Liver (tissue), 3 donors: Measurements from ENCODE around the gene COL11A2.

Experiments used
- FOXA1 ChIP-seq: IDR thresholded peaks from 2 replicates; pipeline ENCODE4 v1.6.1; 2016; ENCODE audit warnings: antibody characterized with exemption
- FOXA2 ChIP-seq: IDR thresholded peaks from 2 replicates; pipeline ENCODE4 v1.6.1; 2016; ENCODE audit warnings: antibody characterized with exemption
- GABPA ChIP-seq, 2 donors: IDR thresholded peaks in 1 of 2; conservative IDR thresholded peaks in 1 of 2; 2 replicates each; pipeline ENCODE4 v1.6.1; 2016; ENCODE audit warnings: antibody characterized with exemption in 2 of 2, mild to moderate bottlenecking in 1 of 2, moderate library complexity in 1 of 2
- HNF4A ChIP-seq, 2 donors: conservative IDR thresholded peaks; 2 replicates each; pipeline ENCODE4 v1.6.1; 2016; ENCODE audit warnings: antibody characterized with exemption in 2 of 2, mild to moderate bottlenecking in 2 of 2
- JUND ChIP-seq, 2 donors: IDR thresholded peaks; 2 replicates each; pipeline ENCODE4 v1.6.1; 2016; ENCODE audit warnings: antibody characterized with exemption in 2 of 2
- RAD21 ChIP-seq, 2 donors: IDR thresholded peaks; 2 replicates each; pipeline ENCODE4 v1.6.1; 2016; ENCODE audit warnings: antibody characterized with exemption in 2 of 2, mild to moderate bottlenecking in 2 of 2
- SP1 ChIP-seq: IDR thresholded peaks from 2 replicates; pipeline ENCODE4 v1.6.1; 2018; ENCODE audit warnings: antibody characterized with exemption, mild to moderate bottlenecking
- TAF1 ChIP-seq: conservative IDR thresholded peaks from 2 replicates; pipeline ENCODE4 v1.6.1; 2016; ENCODE audit warnings: antibody characterized with exemption, mild to moderate bottlenecking
- YY1 ChIP-seq: IDR thresholded peaks from 2 replicates; pipeline ENCODE4 v1.6.1; 2016; ENCODE audit warnings: antibody characterized with exemption, mild to moderate bottlenecking
- TF ChIP-seq, protein P1 (sequence below): fragments of 150-350 bp; IDR thresholded peaks from 2 replicates; pipeline ENCODE4 v1.5.1; 2017; ENCODE audit warnings: improper control_type of control experiment, low read depth, low read length; ENCODE audit not compliant: missing input control
- TF ChIP-seq, protein P2 (sequence below): IDR thresholded peaks from 2 replicates; pipeline ENCODE4 v1.6.1; 2016; ENCODE audit warnings: antibody characterized with exemption
- TF ChIP-seq, protein P3 (sequence below): IDR thresholded peaks from 2 replicates; pipeline ENCODE4 v1.6.1; 2016; ENCODE audit warnings: antibody characterized with exemption, mild to moderate bottlenecking
- TF ChIP-seq, protein P4 (sequence below): IDR thresholded peaks from 2 replicates; pipeline ENCODE4 v1.6.1; 2016; ENCODE audit warnings: antibody characterized with exemption
- TF ChIP-seq, protein P5 (sequence below): IDR thresholded peaks from 2 replicates; pipeline ENCODE4 v1.6.1; 2016; ENCODE audit warnings: antibody characterized with exemption
- donor health status: healthy.
- donor health status: healthy.

DNA sequence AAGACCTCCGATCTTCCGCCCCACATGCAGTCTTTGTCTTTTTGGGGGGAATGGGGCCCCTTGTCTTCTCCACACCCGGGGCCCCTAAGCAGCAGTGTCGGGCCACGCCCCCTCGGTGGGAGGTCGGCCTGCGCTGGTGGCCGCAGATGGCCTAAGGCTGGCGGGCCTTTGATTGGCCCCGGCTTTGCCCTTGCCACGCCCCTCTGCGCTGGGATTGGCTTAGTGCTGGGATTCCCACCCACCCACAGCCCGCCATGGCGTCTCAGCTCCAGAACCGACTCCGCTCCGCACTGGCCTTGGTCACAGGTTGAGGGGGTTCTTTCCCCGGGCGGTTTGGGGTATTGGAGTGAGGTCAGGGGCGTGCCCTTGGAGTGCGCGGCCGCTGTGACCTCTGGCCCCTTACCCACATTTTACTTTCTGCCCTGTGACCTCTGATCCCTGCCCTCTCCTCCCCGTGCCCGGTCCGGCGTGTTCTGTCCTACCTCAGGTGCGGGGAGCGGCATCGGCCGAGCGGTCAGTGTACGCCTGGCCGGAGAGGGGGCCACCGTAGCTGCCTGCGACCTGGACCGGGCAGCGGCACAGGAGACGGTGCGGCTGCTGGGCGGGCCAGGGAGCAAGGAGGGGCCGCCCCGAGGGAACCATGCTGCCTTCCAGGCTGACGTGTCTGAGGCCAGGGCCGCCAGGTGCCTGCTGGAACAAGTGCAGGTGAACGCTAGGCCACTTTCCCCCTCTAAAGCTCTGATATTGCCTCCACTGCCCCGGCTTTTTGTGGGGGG lies 12.3 kb upstream of the COL11A2 start, which contains the start of gene HSD17B8:
- TF ChIP-seq, protein P1, sequence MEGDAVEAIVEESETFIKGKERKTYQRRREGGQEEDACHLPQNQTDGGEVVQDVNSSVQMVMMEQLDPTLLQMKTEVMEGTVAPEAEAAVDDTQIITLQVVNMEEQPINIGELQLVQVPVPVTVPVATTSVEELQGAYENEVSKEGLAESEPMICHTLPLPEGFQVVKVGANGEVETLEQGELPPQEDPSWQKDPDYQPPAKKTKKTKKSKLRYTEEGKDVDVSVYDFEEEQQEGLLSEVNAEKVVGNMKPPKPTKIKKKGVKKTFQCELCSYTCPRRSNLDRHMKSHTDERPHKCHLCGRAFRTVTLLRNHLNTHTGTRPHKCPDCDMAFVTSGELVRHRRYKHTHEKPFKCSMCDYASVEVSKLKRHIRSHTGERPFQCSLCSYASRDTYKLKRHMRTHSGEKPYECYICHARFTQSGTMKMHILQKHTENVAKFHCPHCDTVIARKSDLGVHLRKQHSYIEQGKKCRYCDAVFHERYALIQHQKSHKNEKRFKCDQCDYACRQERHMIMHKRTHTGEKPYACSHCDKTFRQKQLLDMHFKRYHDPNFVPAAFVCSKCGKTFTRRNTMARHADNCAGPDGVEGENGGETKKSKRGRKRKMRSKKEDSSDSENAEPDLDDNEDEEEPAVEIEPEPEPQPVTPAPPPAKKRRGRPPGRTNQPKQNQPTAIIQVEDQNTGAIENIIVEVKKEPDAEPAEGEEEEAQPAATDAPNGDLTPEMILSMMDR, result no peak
- TF ChIP-seq, protein P2, sequence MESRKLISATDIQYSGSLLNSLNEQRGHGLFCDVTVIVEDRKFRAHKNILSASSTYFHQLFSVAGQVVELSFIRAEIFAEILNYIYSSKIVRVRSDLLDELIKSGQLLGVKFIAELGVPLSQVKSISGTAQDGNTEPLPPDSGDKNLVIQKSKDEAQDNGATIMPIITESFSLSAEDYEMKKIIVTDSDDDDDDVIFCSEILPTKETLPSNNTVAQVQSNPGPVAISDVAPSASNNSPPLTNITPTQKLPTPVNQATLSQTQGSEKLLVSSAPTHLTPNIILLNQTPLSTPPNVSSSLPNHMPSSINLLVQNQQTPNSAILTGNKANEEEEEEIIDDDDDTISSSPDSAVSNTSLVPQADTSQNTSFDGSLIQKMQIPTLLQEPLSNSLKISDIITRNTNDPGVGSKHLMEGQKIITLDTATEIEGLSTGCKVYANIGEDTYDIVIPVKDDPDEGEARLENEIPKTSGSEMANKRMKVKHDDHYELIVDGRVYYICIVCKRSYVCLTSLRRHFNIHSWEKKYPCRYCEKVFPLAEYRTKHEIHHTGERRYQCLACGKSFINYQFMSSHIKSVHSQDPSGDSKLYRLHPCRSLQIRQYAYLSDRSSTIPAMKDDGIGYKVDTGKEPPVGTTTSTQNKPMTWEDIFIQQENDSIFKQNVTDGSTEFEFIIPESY, result peak; percentile 47
- TF ChIP-seq, protein P3, sequence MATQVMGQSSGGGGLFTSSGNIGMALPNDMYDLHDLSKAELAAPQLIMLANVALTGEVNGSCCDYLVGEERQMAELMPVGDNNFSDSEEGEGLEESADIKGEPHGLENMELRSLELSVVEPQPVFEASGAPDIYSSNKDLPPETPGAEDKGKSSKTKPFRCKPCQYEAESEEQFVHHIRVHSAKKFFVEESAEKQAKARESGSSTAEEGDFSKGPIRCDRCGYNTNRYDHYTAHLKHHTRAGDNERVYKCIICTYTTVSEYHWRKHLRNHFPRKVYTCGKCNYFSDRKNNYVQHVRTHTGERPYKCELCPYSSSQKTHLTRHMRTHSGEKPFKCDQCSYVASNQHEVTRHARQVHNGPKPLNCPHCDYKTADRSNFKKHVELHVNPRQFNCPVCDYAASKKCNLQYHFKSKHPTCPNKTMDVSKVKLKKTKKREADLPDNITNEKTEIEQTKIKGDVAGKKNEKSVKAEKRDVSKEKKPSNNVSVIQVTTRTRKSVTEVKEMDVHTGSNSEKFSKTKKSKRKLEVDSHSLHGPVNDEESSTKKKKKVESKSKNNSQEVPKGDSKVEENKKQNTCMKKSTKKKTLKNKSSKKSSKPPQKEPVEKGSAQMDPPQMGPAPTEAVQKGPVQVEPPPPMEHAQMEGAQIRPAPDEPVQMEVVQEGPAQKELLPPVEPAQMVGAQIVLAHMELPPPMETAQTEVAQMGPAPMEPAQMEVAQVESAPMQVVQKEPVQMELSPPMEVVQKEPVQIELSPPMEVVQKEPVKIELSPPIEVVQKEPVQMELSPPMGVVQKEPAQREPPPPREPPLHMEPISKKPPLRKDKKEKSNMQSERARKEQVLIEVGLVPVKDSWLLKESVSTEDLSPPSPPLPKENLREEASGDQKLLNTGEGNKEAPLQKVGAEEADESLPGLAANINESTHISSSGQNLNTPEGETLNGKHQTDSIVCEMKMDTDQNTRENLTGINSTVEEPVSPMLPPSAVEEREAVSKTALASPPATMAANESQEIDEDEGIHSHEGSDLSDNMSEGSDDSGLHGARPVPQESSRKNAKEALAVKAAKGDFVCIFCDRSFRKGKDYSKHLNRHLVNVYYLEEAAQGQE, result no peak
- TF ChIP-seq GABPA (IDR thresholded peaks at IDR 0.05 in 1 of 2, conservative IDR thresholded peaks at IDR 0.05 in 1 of 2) (peak in 1 of 2 donors; percentile 12), YY1 (peak; percentile 97), SP1 (peak; percentile 80), RAD21 (IDR thresholded peaks at IDR 0.05) (no peak), JUND (IDR thresholded peaks at IDR 0.05) (no peak), FOXA1 (no peak), FOXA2 (no peak), HNF4A (conservative IDR thresholded peaks at IDR 0.05) (peak; percentile 77 to 80), TAF1 (no peak)
- TF ChIP-seq, protein P4, sequence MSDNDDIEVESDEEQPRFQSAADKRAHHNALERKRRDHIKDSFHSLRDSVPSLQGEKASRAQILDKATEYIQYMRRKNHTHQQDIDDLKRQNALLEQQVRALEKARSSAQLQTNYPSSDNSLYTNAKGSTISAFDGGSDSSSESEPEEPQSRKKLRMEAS, result no peak
- TF ChIP-seq, protein P5, sequence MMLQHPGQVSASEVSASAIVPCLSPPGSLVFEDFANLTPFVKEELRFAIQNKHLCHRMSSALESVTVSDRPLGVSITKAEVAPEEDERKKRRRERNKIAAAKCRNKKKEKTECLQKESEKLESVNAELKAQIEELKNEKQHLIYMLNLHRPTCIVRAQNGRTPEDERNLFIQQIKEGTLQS, result no peak
